Activated CD8-positive, alpha-beta memory T cell treated with anti-CD3 and anti-CD28 coated beads for 48 hours (primary cell): ENCODE results near the gene SYT9.
"Not testable (repeated sequence)": the region's sequence is repeated elsewhere in the genome, so short reads cannot be mapped to it uniquely, and the experiment has no call there.

Experiments
- DNase-seq, 3 experiments: peaks; one replicate each; pipeline ENCODE4 v3.0.0-alpha.2; 2020; ENCODE audit warnings: low read depth in 2 of 3, low spot score in 2 of 3

SYT9 gene

GRCh38 chr11:7498193-7498592, 246.5 kb downstream of the SYT9 start:
- no peak for DNase-seq

DNA sequence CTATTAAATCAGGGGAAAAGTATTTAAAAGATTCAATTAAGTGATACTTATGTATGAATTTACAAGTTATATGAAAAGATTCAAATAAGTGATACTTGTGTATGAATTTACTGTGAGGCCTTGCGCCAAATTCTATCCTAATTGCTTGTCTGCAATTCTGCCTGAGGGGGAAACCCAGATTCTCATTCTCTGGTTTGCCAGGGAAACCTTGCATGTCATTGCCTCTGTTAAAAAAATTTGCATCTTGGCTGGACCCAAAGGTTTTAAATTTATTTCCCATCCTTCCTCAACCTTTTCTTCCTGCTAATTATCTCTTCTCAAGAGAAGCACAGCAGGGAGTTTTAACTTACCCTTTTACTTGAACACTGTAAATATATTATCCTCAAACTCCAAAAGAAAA, 247.4 kb downstream of the SYT9 start:
- no peak for DNase-seq

- no peak for DNase-seq
Measured at GRCh38 chr11:7500251-7500650, 248.5 kb downstream of the SYT9 start.

DNA sequence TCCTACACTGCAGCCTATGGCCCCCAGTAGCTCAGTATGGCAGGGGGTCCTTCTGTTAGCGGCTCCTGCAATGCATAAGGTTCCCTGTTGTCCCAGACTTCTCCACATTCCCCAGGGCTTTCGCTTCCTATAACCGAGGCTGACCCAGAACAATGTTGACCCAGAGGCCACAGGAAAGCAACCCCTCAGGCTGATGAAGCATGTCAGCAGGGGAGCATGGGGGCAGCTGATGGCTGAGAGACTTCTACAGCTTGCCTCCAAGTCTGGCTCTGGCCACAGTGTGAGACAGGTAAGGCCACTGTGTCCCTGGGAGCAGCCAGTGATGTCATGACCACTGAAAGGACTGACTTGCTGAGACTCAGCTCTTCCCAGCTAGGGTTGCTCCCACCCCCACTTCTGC, 249.5 kb downstream of the SYT9 start:
- no peak for DNase-seq

DNA sequence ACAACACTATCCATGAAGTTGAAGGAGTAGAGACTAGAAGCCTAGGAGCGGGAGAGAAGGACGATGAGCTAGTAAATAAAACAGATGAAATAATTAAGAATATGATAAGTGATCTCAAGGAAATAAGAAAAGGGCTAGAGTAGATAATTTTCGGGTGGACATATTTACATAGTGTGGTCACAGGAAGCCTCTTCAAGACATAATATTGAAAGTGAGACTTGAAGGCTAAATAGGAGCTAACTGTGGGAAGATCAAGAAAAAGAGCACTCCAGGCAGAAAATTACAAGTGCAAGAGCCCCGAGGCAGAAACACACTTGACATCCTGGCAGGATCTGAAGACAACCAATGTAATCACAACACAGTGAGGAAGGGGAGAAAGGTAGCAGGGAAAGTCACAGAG, 250.2 kb downstream of the SYT9 start:
- DNase-seq: no peak

DNA sequence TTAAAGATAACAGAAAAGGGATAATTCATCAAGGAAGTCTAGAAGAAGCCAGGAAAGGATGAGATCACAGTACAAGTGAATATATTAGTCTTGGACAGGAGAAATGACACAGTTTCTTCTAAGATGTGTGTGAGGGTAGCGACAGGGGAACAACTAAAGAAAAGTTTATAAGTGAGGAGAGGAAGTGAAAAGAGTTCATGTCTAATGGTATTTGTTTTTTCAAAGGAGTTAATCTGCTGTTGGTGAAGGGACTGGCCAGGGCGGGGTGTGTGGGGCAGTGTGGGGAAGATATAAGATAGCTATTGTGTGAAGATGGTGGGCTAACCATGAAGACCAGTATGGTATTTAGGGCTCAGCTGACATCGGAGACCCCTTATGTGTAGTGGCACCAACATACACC, 254.5 kb downstream of the SYT9 start:
- no peak for DNase-seq

DNA sequence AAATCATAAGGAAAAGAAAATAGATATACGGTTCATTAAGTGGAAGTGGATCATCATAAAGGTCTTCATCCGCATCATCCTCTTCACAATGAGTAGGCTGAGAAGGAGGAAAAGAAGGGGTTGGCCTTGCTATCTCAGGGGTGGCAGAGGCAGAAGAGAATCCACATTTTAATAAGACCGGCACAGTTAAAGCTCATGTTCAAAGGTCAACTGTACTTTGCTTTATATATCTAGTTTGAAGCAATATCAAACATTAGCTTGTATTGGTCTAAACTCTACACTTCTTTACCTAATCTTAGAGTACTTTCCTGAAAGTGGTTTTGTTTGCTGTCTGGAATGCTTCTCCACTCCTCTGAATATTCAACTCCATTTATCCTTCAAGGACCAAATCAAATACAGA, 256.4 kb downstream of the SYT9 start:
- no peak for DNase-seq

GRCh38 chr11:7509966-7510365, 258.3 kb downstream of the SYT9 start:
- no peak for DNase-seq

- no peak for DNase-seq
Measured at GRCh38 chr11:7511401-7511800, 259.7 kb downstream of the SYT9 start.

DNA sequence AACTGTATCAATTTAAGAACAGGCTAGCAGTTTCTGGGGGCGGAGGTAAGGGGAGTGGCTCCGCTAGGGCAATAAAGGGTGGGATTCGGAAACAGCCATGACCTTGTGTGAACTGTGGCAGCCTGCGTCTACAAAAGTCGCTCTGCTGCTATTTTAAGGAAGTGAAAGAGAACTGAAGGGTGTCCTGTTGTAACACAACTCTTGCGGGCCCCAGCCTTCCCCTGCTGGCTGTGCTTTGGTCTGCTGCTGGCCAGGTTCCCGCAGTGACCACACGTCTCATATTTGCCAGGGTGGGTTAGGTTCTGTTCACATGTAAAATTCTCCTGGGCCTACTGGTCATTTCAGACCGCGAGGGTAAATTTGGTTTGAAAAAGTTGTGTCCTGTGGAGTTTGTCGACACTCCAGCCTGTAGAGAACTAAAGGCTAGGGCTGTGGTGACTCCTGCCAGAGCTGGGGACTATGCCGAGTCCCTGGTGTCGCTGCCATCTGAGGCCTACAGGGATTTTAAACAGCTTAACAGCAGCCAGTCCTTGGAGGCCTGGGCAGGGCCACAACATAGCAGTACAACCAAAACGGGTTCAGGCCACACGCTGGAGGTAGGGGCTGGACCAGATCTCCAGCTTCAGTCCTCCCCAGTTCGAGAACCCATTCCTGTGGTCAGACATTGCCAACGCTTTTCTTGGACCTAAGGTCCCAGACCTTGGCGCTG, 261.0 kb downstream of the SYT9 start:
- DNase-seq: peak in 2 of 3 experiments; percentile 3 to 24

DNA sequence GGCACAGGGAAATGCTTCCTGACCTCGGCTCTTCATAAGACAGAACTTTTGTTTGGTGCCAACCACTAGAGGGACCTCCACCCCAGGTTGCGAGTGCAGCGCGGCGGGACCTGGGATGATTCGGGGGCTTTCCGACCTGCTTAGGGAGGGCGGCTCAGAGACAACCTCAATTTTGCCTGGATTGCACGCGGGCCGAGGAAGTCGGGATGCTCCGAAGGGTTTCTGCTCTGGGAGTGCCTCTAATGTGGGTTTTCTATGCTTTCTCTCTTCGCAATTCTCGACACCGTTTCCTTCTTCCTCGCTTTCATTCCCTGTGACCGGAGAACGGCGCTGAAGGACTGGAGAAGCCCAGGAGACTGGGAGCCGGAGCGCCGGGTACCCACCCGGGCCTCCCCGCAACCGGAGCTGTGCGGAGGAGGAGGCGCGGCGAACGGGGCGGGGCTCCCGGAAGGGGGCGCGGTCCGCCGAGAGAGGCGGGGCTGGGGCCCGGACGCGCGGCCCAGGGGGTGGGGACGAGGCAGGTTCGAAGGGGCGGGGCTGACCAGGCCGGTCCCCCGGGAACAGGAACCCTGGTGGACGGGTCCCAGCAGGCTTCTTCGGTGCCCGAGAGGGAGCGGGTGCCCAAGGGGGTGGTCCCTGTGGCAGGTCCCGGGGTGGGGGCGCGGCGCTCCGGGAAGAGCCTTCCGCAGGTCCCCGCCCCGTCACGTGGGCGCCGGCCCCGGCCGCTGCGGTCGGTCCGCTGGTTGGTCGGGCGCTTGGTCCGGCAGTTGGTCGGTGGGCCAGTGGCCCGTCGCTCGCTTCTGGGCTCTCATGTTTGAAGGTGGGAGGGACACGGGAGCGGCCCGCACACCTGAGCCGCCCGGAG, 261.8 kb downstream of the SYT9 start, which contains the start of gene PPFIBP2:
Gene PPFIBP2, plus strand, starts transcription at position 766 of the 865 bp plus-strand sequence. CDS start 35,477 bp downstream, outside the sequence.
- DNase-seq: peak; percentile 63 to 67 (median 65)

GRCh38 chr11:7514099-7514591, 262.4 kb downstream of the SYT9 start:
- DNase-seq: no peak

- no peak for DNase-seq
Measured at GRCh38 chr11:7515447-7515886, 263.8 kb downstream of the SYT9 start.

GRCh38 chr11:7516475-7516874, 264.8 kb downstream of the SYT9 start:
- DNase-seq: no peak

DNA sequence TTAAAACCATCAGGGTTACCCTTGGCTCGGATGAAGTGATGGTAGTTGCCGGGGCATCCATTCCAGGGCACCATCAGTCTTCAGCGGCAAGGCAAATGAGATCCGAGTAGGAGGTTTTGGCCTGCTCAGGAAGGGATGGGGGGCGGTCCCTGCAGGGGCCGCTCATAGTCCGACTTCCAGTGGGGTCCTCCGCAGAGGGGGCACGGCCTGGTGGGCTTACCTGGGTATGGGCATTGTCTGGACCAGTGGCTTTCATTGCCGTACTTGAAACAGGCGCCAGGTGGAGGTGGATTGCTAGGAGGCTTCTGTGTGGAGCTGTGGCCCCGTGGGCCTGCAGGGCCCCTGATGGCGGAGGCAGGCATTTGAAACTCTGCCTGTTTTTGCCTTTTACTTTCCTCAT, 266.0 kb downstream of the SYT9 start:
- not testable (repeated sequence) for DNase-seq
